HEK293T (cell line): ENCODE results near the gene FBXL7.

Experiments
- CTCF ChIA-PET: fragments of 350-600 bp; formaldehyde crosslinking; extraction: SDS; loops from one replicate; lab custom pipeline; 2021; ENCODE audit warnings: antibody characterized with exemption, inconsistent platforms; lab: Yijun Ruan, JAX
- POLR2A ChIA-PET: fragments of 350-600 bp; formaldehyde crosslinking; extraction: SDS; loops from one replicate; lab custom pipeline; 2020; ENCODE audit warnings: antibody characterized with exemption, inconsistent platforms; lab: Yijun Ruan, JAX
- DNase-seq: peaks from one replicate; pipeline ENCODE4 v3.0.0; 2012; ENCODE audit warnings: mixed read lengths; ENCODE audit errors: extremely low spot score
- ARNT ChIP-seq: fragments of 450-650 bp; IDR thresholded peaks from 2 replicates; pipeline ENCODE4 v1.6.1; 2017; ENCODE audit warnings: mild to moderate bottlenecking
- BHLHE40 ChIP-seq: fragments of 450-650 bp; IDR thresholded peaks from 2 replicates; pipeline ENCODE4 v1.6.1; 2016; ENCODE audit warnings: mild to moderate bottlenecking, moderate library complexity, borderline replicate concordance
- CTBP1 ChIP-seq: fragments of 450-650 bp; IDR thresholded peaks from 2 replicates; pipeline ENCODE4 v1.6.1; 2016; ENCODE audit warnings: borderline replicate concordance
- ELF4 ChIP-seq: fragments of 450-650 bp; IDR thresholded peaks from 2 replicates; pipeline ENCODE4 v1.6.1; 2017; ENCODE audit warnings: antibody characterized with exemption
- FOXA1 ChIP-seq: fragments of 450-650 bp; IDR thresholded peaks from 2 replicates; pipeline ENCODE4 v1.6.1; 2016; ENCODE audit warnings: mild to moderate bottlenecking
- FOXK2 ChIP-seq: fragments of 450-650 bp; IDR thresholded peaks from 2 replicates; pipeline ENCODE4 v1.6.1; 2016; ENCODE audit warnings: mild to moderate bottlenecking
- FOXM1 ChIP-seq: fragments of 450-650 bp; IDR thresholded peaks from 2 replicates; pipeline ENCODE4 v1.6.1; 2017; ENCODE audit warnings: mild to moderate bottlenecking, borderline replicate concordance
- HDGF ChIP-seq: fragments of 450-650 bp; IDR thresholded peaks from 2 replicates; pipeline ENCODE4 v1.6.1; 2017; ENCODE audit warnings: antibody characterized with exemption, borderline replicate concordance
- L3MBTL2 ChIP-seq: fragments of 450-650 bp; conservative IDR thresholded peaks from 2 replicates; pipeline ENCODE4 v1.6.1; 2016; ENCODE audit warnings: mild to moderate bottlenecking
- LEF1 ChIP-seq: fragments of 450-650 bp; IDR thresholded peaks from 2 replicates; pipeline ENCODE4 v1.6.1; 2017; ENCODE audit warnings: mild to moderate bottlenecking, borderline replicate concordance
- NFRKB ChIP-seq: fragments of 450-650 bp; IDR thresholded peaks from 2 replicates; pipeline ENCODE4 v1.6.1; 2016; ENCODE audit warnings: mild to moderate bottlenecking, moderate library complexity
- PKNOX1 ChIP-seq: fragments of 450-650 bp; IDR thresholded peaks from 2 replicates; pipeline ENCODE4 v1.6.1; 2016
- SP1 ChIP-seq: fragments of 450-650 bp; IDR thresholded peaks from 2 replicates; pipeline ENCODE4 v1.6.1; 2017
- SUZ12 ChIP-seq: fragments of 450-650 bp; IDR thresholded peaks from 2 replicates; pipeline ENCODE4 v1.6.1; 2016; ENCODE audit warnings: mild to moderate bottlenecking
- TARDBP ChIP-seq: fragments of 450-650 bp; IDR thresholded peaks from 2 replicates; pipeline ENCODE4 v1.6.1; 2016
- ZNF384 ChIP-seq: fragments of 450-650 bp; IDR thresholded peaks from 2 replicates; pipeline ENCODE4 v1.6.1; 2016

FBXL7 gene

DNA sequence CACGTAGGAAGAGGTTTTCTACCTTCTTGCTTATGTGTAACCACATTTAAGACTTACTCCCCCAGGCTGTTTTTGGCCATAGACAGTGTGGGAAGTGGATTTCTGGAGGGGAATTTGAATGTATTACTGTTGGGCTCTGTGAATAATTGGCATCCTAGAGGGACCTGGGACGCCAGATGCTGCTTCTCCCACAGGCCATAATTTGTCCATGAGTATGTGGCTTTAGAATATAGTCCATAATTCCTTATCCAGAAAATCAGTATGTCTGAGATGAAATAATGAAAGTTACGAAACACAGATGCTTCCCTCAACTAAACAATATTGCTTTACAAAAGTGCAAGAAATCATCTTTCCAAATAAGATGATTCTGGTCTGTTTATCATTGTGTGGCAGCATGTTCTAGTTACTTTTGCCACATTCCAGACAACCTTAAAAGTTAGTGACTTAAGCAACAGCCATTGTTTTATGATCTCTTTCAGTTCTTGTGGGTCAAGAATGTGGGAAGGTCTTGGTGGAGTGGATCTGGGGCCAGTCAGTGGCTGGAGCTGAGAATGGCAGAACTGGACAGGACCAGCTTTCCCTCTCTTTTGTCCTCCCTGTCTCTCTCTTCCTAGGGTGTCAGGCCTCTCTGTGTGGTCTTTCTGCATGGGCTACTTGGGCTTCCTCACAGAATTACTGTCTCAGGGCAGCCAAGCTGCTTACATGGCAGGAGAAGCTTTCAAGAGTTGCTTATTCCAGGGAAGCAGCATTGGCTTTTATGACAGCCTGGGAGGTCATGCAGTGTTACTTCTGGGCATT, 79.4 kb downstream of the FBXL7 start:
- ChIA-PET POLR2A (no interaction called here), CTCF (no interaction called here)
- no peak for DNase-seq
- TF ChIP-seq FOXM1 (no peak), FOXK2 (no peak), LEF1 (no peak), NFRKB (no peak)

DNA sequence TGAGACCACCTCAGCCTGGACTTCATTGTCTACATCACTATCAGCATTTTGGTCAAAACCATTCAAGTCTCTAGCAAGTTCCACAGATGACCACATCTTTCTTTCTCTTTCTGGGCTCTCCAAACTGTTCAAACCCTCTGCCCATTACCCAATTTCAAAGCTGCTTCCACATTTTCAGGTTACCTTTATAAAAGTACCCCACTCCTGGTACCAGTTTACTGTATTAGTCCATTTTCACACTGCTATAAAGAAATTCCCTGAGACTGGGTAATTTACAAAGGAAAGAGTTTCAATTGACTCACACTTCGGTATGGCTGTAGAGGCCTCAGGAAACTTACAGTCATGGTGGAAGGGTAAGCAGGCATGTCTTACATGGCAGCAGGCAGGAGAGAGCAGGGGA, 84.5 kb downstream of the FBXL7 start:
- CTCF ChIA-PET: no interaction called here
- POLR2A ChIA-PET: no interaction called here
- DNase-seq: no peak
- no peak for TF ChIP-seq FOXK2
- no peak for TF ChIP-seq CTBP1
- TF ChIP-seq PKNOX1: no peak
- TF ChIP-seq NFRKB: no peak
- no peak for TF ChIP-seq FOXA1
- no peak for TF ChIP-seq L3MBTL2
- TF ChIP-seq FOXM1: no peak
- TF ChIP-seq ARNT: no peak
- no peak for TF ChIP-seq TARDBP
- no peak for TF ChIP-seq ZNF384
- no peak for TF ChIP-seq SP1

DNA sequence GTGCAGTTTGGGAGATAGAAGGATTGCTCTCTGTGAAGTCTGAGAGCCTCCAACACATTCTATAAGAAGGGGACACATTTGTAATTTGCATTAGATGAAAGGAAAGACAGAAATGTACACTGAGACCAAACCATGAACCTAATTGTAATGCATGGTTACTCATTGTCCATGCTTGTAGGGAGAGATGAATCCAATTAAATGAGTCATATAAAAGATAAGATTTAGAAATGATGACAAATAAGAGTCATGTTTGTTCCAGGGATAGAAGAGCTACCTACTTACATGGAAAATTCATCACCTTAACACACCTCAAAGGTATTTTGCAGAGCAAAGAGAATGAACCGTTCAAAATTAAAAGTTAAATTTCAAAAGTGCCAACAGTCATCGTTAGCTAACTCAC, 85.1 kb downstream of the FBXL7 start:
- ChIA-PET CTCF (no interaction called here), POLR2A (no interaction called here)
- DNase-seq: no peak
- no peak for TF ChIP-seq NFRKB
- no peak for TF ChIP-seq L3MBTL2
- TF ChIP-seq ZNF384: no peak

DNA sequence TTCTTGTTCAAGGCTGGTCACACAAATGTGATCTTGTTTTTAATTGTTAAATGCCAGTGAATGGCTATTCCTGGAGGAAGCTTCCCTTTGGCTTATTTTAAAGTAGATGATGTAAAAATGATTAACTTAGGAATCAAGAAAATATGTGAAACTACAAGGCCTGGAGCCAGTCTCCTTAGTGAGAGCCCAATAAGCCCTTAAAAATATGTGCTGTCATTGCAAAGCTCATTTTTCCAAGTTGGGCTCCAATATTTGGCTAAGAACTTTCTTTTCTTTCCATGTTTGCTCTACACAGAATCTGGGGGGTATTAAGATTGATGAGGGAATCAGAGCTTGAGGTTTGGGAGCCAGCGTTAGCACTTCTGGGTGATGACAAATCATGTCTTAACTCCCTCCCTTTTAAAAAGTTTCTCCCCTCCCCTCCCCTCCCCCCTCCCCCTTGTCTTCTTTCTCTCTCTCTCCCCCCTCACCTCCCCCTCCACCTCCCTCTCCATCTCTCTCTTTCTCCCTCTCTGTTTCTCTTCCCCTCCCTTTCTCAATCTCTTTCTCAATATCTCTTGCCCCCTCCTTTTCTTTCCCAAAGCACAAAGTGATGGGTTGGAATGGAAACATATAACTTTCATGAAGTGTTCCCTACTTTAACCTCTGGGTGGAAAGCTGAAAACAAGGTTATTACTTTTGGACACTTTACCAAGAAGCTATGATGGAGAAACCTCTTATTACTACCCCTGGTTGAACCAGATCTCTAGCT, 86.0 kb downstream of the FBXL7 start:
- TF ChIP-seq CTBP1 (no peak), HDGF (no peak), PKNOX1 (no peak), L3MBTL2 (no peak), LEF1 (no peak), SUZ12 (no peak), NFRKB (no peak), FOXK2 (no peak), SP1 (no peak), ELF4 (no peak), BHLHE40 (no peak), FOXA1 (no peak), TARDBP (no peak), ARNT (no peak), FOXM1 (no peak), ZNF384 (no peak)
- DNase-seq: no peak
- CTCF ChIA-PET: interaction anchor here (0.8 kb wide), 1 partner anchor 239 kb away, joined by 5 read pairs; no protein-coding TSS in a partner anchor
- POLR2A ChIA-PET: no interaction called here

GRCh38 chr5:15587916-15588315, 87.9 kb downstream of the FBXL7 start:
- no peak for DNase-seq
- CTCF ChIA-PET: interaction anchor here (1.0 kb wide), 1 partner anchor 12 kb away, joined by 3 read pairs; no protein-coding TSS in a partner anchor
- POLR2A ChIA-PET: no interaction called here
- no peak for TF ChIP-seq L3MBTL2
- TF ChIP-seq SP1: no peak
- no peak for TF ChIP-seq FOXM1
- TF ChIP-seq ARNT: no peak
- no peak for TF ChIP-seq SUZ12
- TF ChIP-seq NFRKB: no peak
- no peak for TF ChIP-seq FOXA1
- TF ChIP-seq HDGF: no peak
- no peak for TF ChIP-seq FOXK2
- TF ChIP-seq PKNOX1: no peak
- no peak for TF ChIP-seq ZNF384
- TF ChIP-seq LEF1: no peak

DNA sequence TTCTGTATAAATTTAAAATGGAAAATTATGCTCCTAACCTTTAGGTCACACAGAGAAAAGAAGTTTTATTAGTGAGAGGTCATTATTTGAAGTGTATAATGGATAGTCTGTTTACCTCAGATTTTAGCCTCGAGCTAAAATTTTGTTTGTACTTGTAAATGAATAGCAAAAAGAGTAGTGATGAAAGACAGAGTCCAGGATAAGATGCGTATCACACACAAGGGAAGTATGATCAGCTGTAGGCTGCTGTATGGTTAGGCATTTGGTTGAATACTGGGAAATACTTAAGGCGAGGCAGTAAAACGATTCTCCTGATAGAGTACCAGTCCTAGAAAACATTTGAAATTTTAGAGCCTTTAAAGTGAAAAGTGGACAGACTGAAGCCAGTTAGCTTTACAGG, 92.7 kb downstream of the FBXL7 start:
- CTCF ChIA-PET: no interaction called here
- DNase-seq: no peak
- POLR2A ChIA-PET: no interaction called here
- TF ChIP-seq FOXA1 (no peak), BHLHE40 (no peak), FOXM1 (no peak), HDGF (no peak), FOXK2 (no peak), ZNF384 (no peak), TARDBP (no peak), SP1 (no peak), PKNOX1 (no peak), ELF4 (no peak), SUZ12 (no peak)
